Pancreas (tissue), 10 donors: ENCODE results near the gene HEMK1. TPM values are rescaled to one million over a fixed set of nuclear protein-coding genes. Genes with fewer than 3 reads are reported as not detected.

ENCODE experiments used
- ATAC-seq, 4 donors: fragments of 200-7000 bp; cut with Tn5 transposase; one replicate each; pipeline versions ENCODE4 v1.8.0 to v1.9.1; 2020; ENCODE audit warnings: mild to moderate bottlenecking in 4 of 4, moderate library complexity in 4 of 4
- DNase-seq, 6 donors: peaks; one replicate each; pipeline ENCODE4 v3.0.0-alpha.2; 2020
- FAIRE-seq: peaks from 2 replicates; lab custom pipeline; 2012; peaks lifted over from hg19 to GRCh38; lab: Jason Lieb, UNC
- H3K27ac ChIP-seq, 4 donors: fragments of 200-600 bp; sonication (generic); 1 replicate in 3 of 4; 2 replicates in 1 of 4; pipeline versions ENCODE4 v1.5.0 to v1.8.0; 2020
- H3K27me3 ChIP-seq, 4 donors: fragments of 200-600 bp; one replicate each; pipeline ENCODE4 v1.8.0; 2021
- H3K36me3 ChIP-seq, 3 donors: fragments of 200-600 bp; sonication (generic) in 1 of 3; one replicate each; pipeline versions ENCODE4 v1.5.0 to v1.8.0; 2020 to 2021
- H3K4me1 ChIP-seq, 3 donors: fragments of 200-600 bp; one replicate each; pipeline ENCODE4 v1.8.0; 2021
- H3K4me3 ChIP-seq, 4 donors: fragments of 200-600 bp; sonication (generic) in 2 of 4; one replicate each; pipeline versions ENCODE4 v1.5.0 to v1.8.0; 2020 to 2021
- H3K9me3 ChIP-seq, 4 donors: fragments of 200-600 bp; one replicate each; pipeline ENCODE4 v1.8.0; 2021
- CTCF ChIP-seq, 4 donors: fragments of 200-600 bp; sonication (generic) in 3 of 4; IDR thresholded peaks; one replicate each; pipeline versions ENCODE4 v1.5.0 to v1.8.0; 2021; ENCODE audit warnings: antibody characterized with exemption in 4 of 4
- WGBS, 2 donors: extraction: QIAGEN DNeasy Blood & Tissue Kit; methylation state at CpG; one replicate each; pipeline ENCODE4 v1.1.7; 2013; 5-methylcytosine and 5-hydroxymethylcytosine counted together
- intact Hi-C, 3 donors: fragments of 100-400 bp; cut with DNase I; formaldehyde crosslinking; loops; one replicate each; pipeline versions ENCODE4 v1.11.1 to v1.14.2; 2022
- polyA plus RNA-seq, 2 donors: library from polyadenylated mRNA; stranded (reverse); fragments of 200-250 nt; gene quantifications; one replicate each; pipeline ENCODE4 v1.2.3, GENCODE V29; 2013
- total RNA-seq, 6 donors: library from RNA; stranded (reverse); fragmentation: NEBNext Ultra II Directional in 4 of 6; extraction: Animal tissue kit (Norgen Biotek cat#: 25700) in 4 of 6; gene quantifications; one replicate each; pipeline versions ENCODE4 v1.2.1 to v1.2.4, GENCODE V29; 2021 to 2023
- donor health status: healthy with polysubstance abuse.
- donor health status: DM: no; HTN: no; CAD: no; lungs with moderate emphysema.
- donor health status: DM: no; HTN: no; CAD: no.
- donor health status: control.
- donor health status: control.
- donor health status: Bipolar disorder and iron deficiency.
- donor health status: DM: yes; HTN: yes; CAD: no.
- donor health status: DM: no; HTN: no; CAD: no.
- donor health status: DM: no; HTN: no; CAD: no.
- donor health status: DM: yes; HTN: yes; CAD: no.

Gene HEMK1
- total and polyA plus RNA-seq, 8 donors: 9.6 to 21.8 (median 12.5) TPM

- intact Hi-C loops: no loop called here
- FAIRE-seq (no peak), ATAC-seq (no peak), DNase-seq (no peak)
- Histone ChIP-seq H3K36me3 (no peaks in the 10 kb centered on the region), H3K4me1 (no peaks in the 10 kb centered on the region), H3K27me3 (no peaks in the 10 kb centered on the region), H3K27ac (no peak overlapping the region), H3K9me3 (no peaks in the 10 kb centered on the region), H3K4me3 (no peak overlapping the region)
- WGBS, 2 donors: 89 to 90% methylated on average over 4 of the region's 4 CpGs
- no peak for TF ChIP-seq CTCF (IDR thresholded peaks at IDR 0.05)
Measured at GRCh38 chr3:50531201-50531600, 38.1 kb upstream of the HEMK1 start.

- H3K4me1 ChIP-seq: no peaks in the 10 kb centered on the region
- H3K9me3 ChIP-seq: no peaks in the 10 kb centered on the region
- H3K27me3 ChIP-seq: no peaks in the 10 kb centered on the region
- ATAC-seq (no peak), FAIRE-seq (no peak), DNase-seq (no peak)
- WGBS, 2 donors: 76 to 78% methylated on average over 9 of the region's 9 CpGs
- no peak overlapping the region for H3K4me3 ChIP-seq
- H3K36me3 ChIP-seq: no peaks in the 10 kb centered on the region
- TF ChIP-seq CTCF (IDR thresholded peaks at IDR 0.05): no peak
- intact Hi-C loops: no loop called here
- H3K27ac ChIP-seq: no peak overlapping the region
Measured at GRCh38 chr3:50532062-50532705, 37.1 kb upstream of the HEMK1 start.

- DNase-seq (no peak), FAIRE-seq (no peak), ATAC-seq (no peak)
- intact Hi-C loops: no loop called here
- no peak for TF ChIP-seq CTCF (IDR thresholded peaks at IDR 0.05)
- Histone ChIP-seq H3K27me3 (no peaks in the 10 kb centered on the region), H3K4me1 (no peaks in the 10 kb centered on the region), H3K27ac (no peak overlapping the region), H3K9me3 (no peaks in the 10 kb centered on the region), H3K36me3 (no peaks in the 10 kb centered on the region), H3K4me3 (no peak overlapping the region)
- 72 to 76% methylated on average over 13 of the region's 13 CpGs for WGBS, 2 donors
Measured at GRCh38 chr3:50533316-50533715, 36.0 kb upstream of the HEMK1 start.

GRCh38 chr3:50533807-50534461 is 35.4 kb upstream of the HEMK1 start:
- H3K9me3 ChIP-seq: no peaks in the 10 kb centered on the region
- no peak for TF ChIP-seq CTCF (IDR thresholded peaks at IDR 0.05)
- no peak for FAIRE-seq
- no peaks in the 10 kb centered on the region for H3K4me1 ChIP-seq
- intact Hi-C loops: no loop called here
- WGBS, 2 donors: 56 to 65% methylated on average over 9 of the region's 9 CpGs
- H3K27me3 ChIP-seq: no peaks in the 10 kb centered on the region
- no peak for ATAC-seq
- no peaks in the 10 kb centered on the region for H3K36me3 ChIP-seq
- DNase-seq: no peak
- H3K4me3 ChIP-seq: no peak overlapping the region
- no peak overlapping the region for H3K27ac ChIP-seq
